HepG2 (cell line): ENCODE data around the gene CHCHD6.

ENCODE experiments used
- ARNT2 ChIP-seq: sonication (generic); formaldehyde crosslinking; IDR thresholded peaks from 2 replicates; pipeline ENCODE4 v1.8.0; 2022; ENCODE audit warnings: mild to moderate bottlenecking, low read depth, missing genetic modification reagents, moderate library complexity
- BCLAF1 ChIP-seq: fragments of 450-650 bp; IDR thresholded peaks from 2 replicates; pipeline ENCODE4 v1.6.1; 2017; ENCODE audit warnings: mild to moderate bottlenecking
- POLR2A ChIP-seq, 2 experiments: IDR thresholded peaks; 2 replicates each; pipeline ENCODE4 v1.6.1; 2011; ENCODE audit warnings: low read depth in 2 of 2, low read length in 2 of 2, mild to moderate bottlenecking in 1 of 2, moderate library complexity in 1 of 2; ENCODE audit not compliant: insufficient read depth in 1 of 2
- SOX6 ChIP-seq, 2 experiments: fragments of 450-650 bp in 1 of 2; sonication (generic) in 1 of 2; formaldehyde crosslinking in 1 of 2; IDR thresholded peaks; 2 replicates each; pipeline versions ENCODE4 v1.4.0 to v1.6.1; 2017 to 2020; ENCODE audit warnings: antibody characterized with exemption in 1 of 2, mild to moderate bottlenecking in 1 of 2, missing genetic modification reagents in 1 of 2
- ZBTB42 ChIP-seq: sonication (generic); formaldehyde crosslinking; IDR thresholded peaks from 2 replicates; pipeline ENCODE4 v1.5.0; 2020; ENCODE audit warnings: mild to moderate bottlenecking, missing genetic modification reagents
- ZFP36L1 ChIP-seq: sonication (generic); formaldehyde crosslinking; IDR thresholded peaks from 2 replicates; pipeline ENCODE4 v1.8.0; 2022; ENCODE audit warnings: mild to moderate bottlenecking, missing genetic modification reagents, moderate library complexity
- ZNF180 ChIP-seq: sonication (generic); formaldehyde crosslinking; IDR thresholded peaks from 2 replicates; pipeline ENCODE4 v1.4.0; 2020; ENCODE audit warnings: low read depth, missing genetic modification reagents, borderline replicate concordance
- ZNF282 ChIP-seq: fragments of 450-650 bp; IDR thresholded peaks from 2 replicates; pipeline ENCODE4 v1.6.1; 2018; ENCODE audit not compliant: partially characterized antibody
- TF ChIP-seq, protein P1 (sequence below): sonication (generic); formaldehyde crosslinking; IDR thresholded peaks from 2 replicates; pipeline ENCODE4 v1.8.1; 2023; ENCODE audit warnings: mild to moderate bottlenecking, missing genetic modification reagents
- TF ChIP-seq, protein P2 (sequence below): sonication (generic); formaldehyde crosslinking; IDR thresholded peaks from 2 replicates; pipeline ENCODE4 v1.5.0; 2020; ENCODE audit warnings: mild to moderate bottlenecking, missing genetic modification reagents, moderate library complexity

- TF ChIP-seq POLR2A (IDR thresholded peaks at IDR 0.05; ENCODE audit: insufficient read depth in 1 of 2, low read depth in 2 of 2, low read length in 2 of 2) (no peak), ARNT2 (CRISPR knock-in tag) (no peak), SOX6 (IDR thresholded peaks at IDR 0.05) (no peak), SOX6 (CRISPR knock-in tag; IDR thresholded peaks at IDR 0.05) (no peak), ZBTB42 (CRISPR knock-in tag) (no peak), ZNF180 (CRISPR knock-in tag) (no peak), BCLAF1 (no peak), ZFP36L1 (CRISPR knock-in tag) (no peak), ZNF282 (no peak)
- TF ChIP-seq, protein P1, sequence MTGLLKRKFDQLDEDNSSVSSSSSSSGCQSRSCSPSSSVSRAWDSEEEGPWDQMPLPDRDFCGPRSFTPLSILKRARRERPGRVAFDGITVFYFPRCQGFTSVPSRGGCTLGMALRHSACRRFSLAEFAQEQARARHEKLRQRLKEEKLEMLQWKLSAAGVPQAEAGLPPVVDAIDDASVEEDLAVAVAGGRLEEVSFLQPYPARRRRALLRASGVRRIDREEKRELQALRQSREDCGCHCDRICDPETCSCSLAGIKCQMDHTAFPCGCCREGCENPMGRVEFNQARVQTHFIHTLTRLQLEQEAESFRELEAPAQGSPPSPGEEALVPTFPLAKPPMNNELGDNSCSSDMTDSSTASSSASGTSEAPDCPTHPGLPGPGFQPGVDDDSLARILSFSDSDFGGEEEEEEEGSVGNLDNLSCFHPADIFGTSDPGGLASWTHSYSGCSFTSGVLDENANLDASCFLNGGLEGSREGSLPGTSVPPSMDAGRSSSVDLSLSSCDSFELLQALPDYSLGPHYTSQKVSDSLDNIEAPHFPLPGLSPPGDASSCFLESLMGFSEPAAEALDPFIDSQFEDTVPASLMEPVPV (CRISPR knock-in tag) = no peak
- TF ChIP-seq, protein P2, sequence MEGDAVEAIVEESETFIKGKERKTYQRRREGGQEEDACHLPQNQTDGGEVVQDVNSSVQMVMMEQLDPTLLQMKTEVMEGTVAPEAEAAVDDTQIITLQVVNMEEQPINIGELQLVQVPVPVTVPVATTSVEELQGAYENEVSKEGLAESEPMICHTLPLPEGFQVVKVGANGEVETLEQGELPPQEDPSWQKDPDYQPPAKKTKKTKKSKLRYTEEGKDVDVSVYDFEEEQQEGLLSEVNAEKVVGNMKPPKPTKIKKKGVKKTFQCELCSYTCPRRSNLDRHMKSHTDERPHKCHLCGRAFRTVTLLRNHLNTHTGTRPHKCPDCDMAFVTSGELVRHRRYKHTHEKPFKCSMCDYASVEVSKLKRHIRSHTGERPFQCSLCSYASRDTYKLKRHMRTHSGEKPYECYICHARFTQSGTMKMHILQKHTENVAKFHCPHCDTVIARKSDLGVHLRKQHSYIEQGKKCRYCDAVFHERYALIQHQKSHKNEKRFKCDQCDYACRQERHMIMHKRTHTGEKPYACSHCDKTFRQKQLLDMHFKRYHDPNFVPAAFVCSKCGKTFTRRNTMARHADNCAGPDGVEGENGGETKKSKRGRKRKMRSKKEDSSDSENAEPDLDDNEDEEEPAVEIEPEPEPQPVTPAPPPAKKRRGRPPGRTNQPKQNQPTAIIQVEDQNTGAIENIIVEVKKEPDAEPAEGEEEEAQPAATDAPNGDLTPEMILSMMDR (CRISPR knock-in tag) = no peak
These were observed 38.7 kb upstream of the CHCHD6 start for GRCh38 chr3:126665221-126665936.
